Activated naive CD4-positive, alpha-beta T cell treated with anti-CD3 and anti-CD28 coated beads, Interleukin-2, amount 50 U/mL, for 16 hours (primary cell): ENCODE measurements around the gene GOLGA8S.
"Not testable (repeated sequence)": the region's sequence is repeated elsewhere in the genome, so short reads cannot be mapped to it uniquely, and the experiment has no call there.

ENCODE experiments used
- DNase-seq: peaks from one replicate; pipeline ENCODE4 v3.0.0-alpha.2; 2020

The GOLGA8S gene

DNA sequence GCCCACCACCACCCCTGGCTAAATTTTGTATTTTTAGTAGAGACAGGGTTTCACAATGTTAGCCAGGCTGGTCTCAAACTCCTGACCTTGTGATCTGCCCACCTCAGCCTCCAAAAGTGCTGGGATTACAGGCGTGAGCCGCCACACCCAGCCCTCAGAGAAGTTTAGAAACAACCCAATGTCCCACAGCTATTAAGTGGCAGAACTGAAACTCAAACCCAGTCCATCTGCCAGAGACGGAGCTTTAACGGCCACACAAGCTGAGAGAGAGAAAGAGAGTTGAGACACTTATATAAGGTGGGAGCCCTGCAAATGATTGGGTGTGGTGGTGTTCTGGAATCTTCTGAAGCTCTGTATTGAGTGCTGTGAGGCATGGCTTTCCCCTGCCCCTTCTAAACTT lies 43.8 kb downstream of the GOLGA8S start:
- not testable (repeated sequence) for DNase-seq

GRCh38 chr15:23399207-23399606 lies 44.7 kb downstream of the GOLGA8S start:
- not testable (repeated sequence) for DNase-seq

- DNase-seq, result no peak
Observed at GRCh38 chr15:23401627-23402026, 47.1 kb downstream of the GOLGA8S start.

- DNase-seq, result no peak
Observed at GRCh38 chr15:23402140-23402539, 47.6 kb downstream of the GOLGA8S start.

DNA sequence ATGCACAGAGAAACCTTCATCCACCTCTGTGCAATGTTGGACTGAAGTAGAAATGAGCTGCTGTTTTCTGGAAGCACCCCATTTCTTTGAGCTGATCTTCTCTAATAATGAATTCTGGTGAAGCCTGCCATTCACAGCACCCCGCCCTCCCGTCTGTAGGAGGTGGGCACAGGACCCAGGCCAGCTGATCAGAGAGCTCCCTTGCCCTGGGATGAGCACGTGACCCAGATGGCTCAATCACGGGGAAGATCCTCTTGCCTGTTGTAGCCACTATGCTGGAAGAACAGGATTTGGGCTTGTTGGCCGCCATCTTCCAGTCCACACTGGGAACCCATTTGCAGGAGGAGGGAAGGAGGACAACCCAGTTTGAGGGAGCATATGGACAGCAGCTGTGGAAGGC lies 48.0 kb downstream of the GOLGA8S start:
- DNase-seq, result no peak

DNA sequence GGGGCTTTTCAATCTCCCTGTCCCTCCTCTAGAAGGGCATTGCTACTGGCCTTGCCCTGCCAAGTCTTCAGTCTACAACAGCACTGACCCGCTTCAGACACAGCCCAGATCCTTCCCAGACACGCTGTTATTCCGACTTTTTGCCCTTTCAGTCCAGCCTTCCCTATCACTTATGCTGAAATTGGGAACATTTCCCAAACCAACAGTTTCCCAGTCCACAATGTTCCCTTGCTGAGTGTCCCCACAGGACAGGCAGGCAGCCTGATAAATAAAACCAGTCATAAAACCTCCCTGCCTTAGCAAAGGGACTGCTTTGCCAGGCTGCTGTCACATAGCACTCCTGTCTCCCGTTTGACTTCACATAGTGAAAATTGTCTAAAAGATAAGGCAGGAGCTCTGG lies 49.0 kb downstream of the GOLGA8S start:
- DNase-seq, result no peak

- DNase-seq, result no peak
Observed at GRCh38 chr15:23411841-23412240, 57.3 kb downstream of the GOLGA8S start.

- not testable (repeated sequence) for DNase-seq
Observed at GRCh38 chr15:23412881-23413600, 58.5 kb downstream of the GOLGA8S start.
